WTC11 (cell line): Measurements from ENCODE around the gene TNS4. TPM values are rescaled to one million over a fixed set of nuclear protein-coding genes. Genes with fewer than 3 reads are reported as not detected.

ENCODE experiments used
- ATAC-seq: fragments of 200-7000 bp; cut with Tn5 transposase; 2 replicates; pipeline ENCODE4 v1.10.0; 2021; ENCODE audit warnings: mild to moderate bottlenecking, moderate library complexity
- CTCF ChIA-PET: fragments of 300-600 bp; sonication (Branson Sonifier 250); formaldehyde crosslinking; loops from one replicate; lab custom pipeline; 2021; ENCODE audit warnings: antibody characterized with exemption; lab: Charles Lee
- POLR2A ChIA-PET: fragments of 350-600 bp; sonication (Branson Sonifier 250); formaldehyde crosslinking; loops from one replicate; lab custom pipeline; 2021; ENCODE audit warnings: antibody characterized with exemption; lab: Charles Lee
- DNase-seq: peaks from one replicate; pipeline ENCODE4 v3.0.0; 2021; ENCODE audit warnings: low spot score
- H3K27ac Mint-ChIP-seq: 2 replicates; pipeline ENCODE4 v1.8.0; 2021; ENCODE audit warnings: mixed read lengths
- H3K27me3 Mint-ChIP-seq: 2 replicates; pipeline ENCODE4 v1.8.0; 2021; ENCODE audit warnings: low read depth, mild to moderate bottlenecking, moderate library complexity, mixed read lengths
- H3K36me3 Mint-ChIP-seq: 2 replicates; pipeline ENCODE4 v1.8.0; 2021; ENCODE audit warnings: mixed read lengths
- H3K4me1 Mint-ChIP-seq: 2 replicates; pipeline ENCODE4 v1.8.0; 2022; ENCODE audit warnings: mixed read lengths
- H3K4me3 Mint-ChIP-seq: 2 replicates; pipeline ENCODE4 v1.8.0; 2021; ENCODE audit warnings: mild to moderate bottlenecking, moderate library complexity, mixed read lengths
- H3K9me3 Mint-ChIP-seq: 2 replicates; pipeline ENCODE4 v1.8.0; 2021; ENCODE audit warnings: mixed read lengths
- CBFB ChIP-seq: sonication (generic); formaldehyde crosslinking; IDR thresholded peaks from 2 replicates; pipeline ENCODE4 v1.8.1; 2022; ENCODE audit warnings: mild to moderate bottlenecking, low read depth, missing genetic modification reagents
- CREM ChIP-seq: sonication (generic); formaldehyde crosslinking; IDR thresholded peaks from 2 replicates; pipeline ENCODE4 v1.8.1; 2022; ENCODE audit warnings: mild to moderate bottlenecking, missing genetic modification reagents, moderate library complexity
- MYBL2 ChIP-seq: sonication (generic); formaldehyde crosslinking; IDR thresholded peaks from 2 replicates; pipeline ENCODE4 v1.8.1; 2023; ENCODE audit warnings: mild to moderate bottlenecking, moderate library complexity, missing genetic modification reagents
- NFYB ChIP-seq: sonication (generic); formaldehyde crosslinking; conservative IDR thresholded peaks from 2 replicates; pipeline ENCODE4 v1.8.0; 2022; ENCODE audit warnings: low read depth, missing genetic modification reagents
- PRRX2 ChIP-seq: fragments of 250-450 bp; sonication (Bioruptor Pico); IDR thresholded peaks from 2 replicates; pipeline ENCODE4 v1.8.0; 2021; ENCODE audit warnings: mild to moderate bottlenecking
- SMAD3 ChIP-seq: sonication (generic); formaldehyde crosslinking; IDR thresholded peaks from 2 replicates; pipeline ENCODE4 v1.8.0; 2022; ENCODE audit warnings: missing genetic modification reagents, mild to moderate bottlenecking, borderline replicate concordance
- ZNF671 ChIP-seq: fragments of 250-450 bp; sonication (Bioruptor Pico); IDR thresholded peaks from 2 replicates; pipeline ENCODE4 v1.8.0; 2021; ENCODE audit warnings: mild to moderate bottlenecking
- total RNA-seq: library from RNA; stranded (reverse); gene quantifications from 3 replicates; pipeline ENCODE4 v1.2.3, GENCODE V29; 2021
- TF ChIP-seq, protein P1 (sequence below): sonication (generic); formaldehyde crosslinking; IDR thresholded peaks from 2 replicates; pipeline ENCODE4 v1.8.1; 2022; ENCODE audit warnings: low read depth, missing genetic modification reagents, borderline replicate concordance
- TF ChIP-seq, protein P2 (sequence below): fragments of 250-450 bp; sonication (Bioruptor Pico); IDR thresholded peaks from 2 replicates; pipeline ENCODE4 v1.9.0; 2021; ENCODE audit warnings: mild to moderate bottlenecking
- TF ChIP-seq, protein P3 (sequence below): sonication (generic); formaldehyde crosslinking; IDR thresholded peaks from 2 replicates; pipeline ENCODE4 v1.8.1; 2023; ENCODE audit warnings: mild to moderate bottlenecking, missing genetic modification reagents, moderate library complexity
- TF ChIP-seq, protein P4 (sequence below): sonication (generic); formaldehyde crosslinking; IDR thresholded peaks from 2 replicates; pipeline ENCODE4 v1.8.1; 2022; ENCODE audit warnings: mild to moderate bottlenecking, moderate library complexity, missing genetic modification reagents
- TF ChIP-seq, protein P5 (sequence below): fragments of 250-450 bp; sonication (Bioruptor Pico); conservative IDR thresholded peaks from 2 replicates; pipeline ENCODE4 v1.9.0; 2021; ENCODE audit warnings: mild to moderate bottlenecking
- TF ChIP-seq, protein P6 (sequence below): sonication (generic); formaldehyde crosslinking; IDR thresholded peaks from 2 replicates; pipeline ENCODE4 v1.8.1; 2022; ENCODE audit warnings: mild to moderate bottlenecking, missing genetic modification reagents, moderate library complexity, borderline replicate concordance
- TF ChIP-seq, protein P7 (sequence below): sonication (generic); formaldehyde crosslinking; IDR thresholded peaks from 2 replicates; pipeline ENCODE4 v1.8.0; 2023; ENCODE audit warnings: mild to moderate bottlenecking, missing genetic modification reagents

Gene TNS4
- total RNA-seq, 1 experiment from 2014 or later, result 0.87 TPM

DNA sequence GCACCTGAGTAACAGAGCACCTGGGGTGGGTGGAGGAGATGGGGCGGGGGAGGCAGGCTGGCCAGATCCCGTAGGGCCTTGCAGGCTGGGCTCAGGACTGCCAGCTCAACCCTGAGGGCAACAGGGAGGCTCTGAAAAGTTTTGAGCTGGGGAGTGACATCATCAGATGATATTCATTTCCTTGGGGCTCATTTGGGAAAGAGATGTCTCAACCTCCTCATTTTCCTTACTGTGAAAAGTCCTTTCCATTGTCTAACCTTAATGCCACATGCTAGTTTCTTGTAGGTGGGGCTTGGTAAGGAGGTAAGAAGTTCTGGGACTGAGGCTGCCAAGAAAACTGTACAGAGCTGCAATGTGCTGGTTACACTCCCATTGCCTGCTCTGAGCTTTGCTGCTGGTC is 3.7 kb downstream of the TNS4 start (continued):
- TF ChIP-seq, protein P1, sequence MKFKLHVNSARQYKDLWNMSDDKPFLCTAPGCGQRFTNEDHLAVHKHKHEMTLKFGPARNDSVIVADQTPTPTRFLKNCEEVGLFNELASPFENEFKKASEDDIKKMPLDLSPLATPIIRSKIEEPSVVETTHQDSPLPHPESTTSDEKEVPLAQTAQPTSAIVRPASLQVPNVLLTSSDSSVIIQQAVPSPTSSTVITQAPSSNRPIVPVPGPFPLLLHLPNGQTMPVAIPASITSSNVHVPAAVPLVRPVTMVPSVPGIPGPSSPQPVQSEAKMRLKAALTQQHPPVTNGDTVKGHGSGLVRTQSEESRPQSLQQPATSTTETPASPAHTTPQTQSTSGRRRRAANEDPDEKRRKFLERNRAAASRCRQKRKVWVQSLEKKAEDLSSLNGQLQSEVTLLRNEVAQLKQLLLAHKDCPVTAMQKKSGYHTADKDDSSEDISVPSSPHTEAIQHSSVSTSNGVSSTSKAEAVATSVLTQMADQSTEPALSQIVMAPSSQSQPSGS (CRISPR knock-in tag), result no peak
- no peak for TF ChIP-seq SMAD3 (CRISPR knock-in tag)

DNA sequence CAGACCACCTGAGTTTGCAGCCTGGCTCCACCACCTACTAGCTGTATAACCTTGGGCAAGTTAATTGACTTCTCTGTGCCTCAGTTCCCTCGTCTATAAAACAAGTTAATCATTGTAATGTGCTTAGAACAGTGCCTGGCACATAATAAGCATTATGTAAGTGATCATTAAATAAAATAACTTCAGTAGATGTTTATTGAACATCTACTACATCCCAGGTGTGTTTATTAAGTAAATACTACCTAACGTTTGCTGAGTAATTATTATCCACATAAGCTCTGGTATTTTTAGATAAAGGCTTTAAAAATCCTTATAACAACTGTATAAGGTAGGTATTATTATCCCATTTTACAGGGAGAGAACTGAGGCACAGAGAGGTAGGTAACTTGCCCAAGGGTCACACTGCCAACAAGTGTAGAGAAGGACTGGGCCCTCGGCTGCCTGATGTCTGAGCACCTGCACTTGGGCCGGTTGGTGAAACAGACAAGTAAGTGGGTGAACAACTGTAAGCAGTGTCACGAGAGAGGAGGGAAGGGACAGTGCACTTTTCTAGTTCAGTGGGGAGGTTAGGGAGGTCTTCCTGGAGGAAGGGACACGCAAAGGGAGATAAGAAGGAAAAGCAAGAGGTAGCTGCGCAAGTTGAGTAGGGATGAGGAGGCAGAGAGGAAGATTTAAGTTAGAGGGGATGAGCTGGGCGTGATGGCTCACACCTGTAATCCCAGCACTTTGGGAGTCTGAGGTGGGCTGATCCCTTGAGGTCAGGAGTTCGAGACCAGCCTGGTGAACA is 4.6 kb downstream of the TNS4 start:
- Mint-ChIP-seq H3K27ac (peak overlapping the region; percentile 22; the same call in 1 of the 2 replicates), H3K9me3 (no peaks in the 10 kb centered on the region), H3K4me3 (no peak overlapping the region), H3K27me3 (no peaks in the 10 kb centered on the region; the same call in 1 of the 2 replicates), H3K4me1 (peaks cover 53% of the 10 kb centered on the region), H3K36me3 (no peaks in the 10 kb centered on the region)
- DNase-seq (no peak), ATAC-seq (no peak)
- CTCF ChIA-PET, result interaction anchor here (0.6 to 8.1 kb wide), 4 partner anchors 20 to 165 kb away, joined by 4 to 74 read pairs (median 7); no protein-coding TSS in a partner anchor
- POLR2A ChIA-PET, result no interaction called here
- TF ChIP-seq, protein P2, sequence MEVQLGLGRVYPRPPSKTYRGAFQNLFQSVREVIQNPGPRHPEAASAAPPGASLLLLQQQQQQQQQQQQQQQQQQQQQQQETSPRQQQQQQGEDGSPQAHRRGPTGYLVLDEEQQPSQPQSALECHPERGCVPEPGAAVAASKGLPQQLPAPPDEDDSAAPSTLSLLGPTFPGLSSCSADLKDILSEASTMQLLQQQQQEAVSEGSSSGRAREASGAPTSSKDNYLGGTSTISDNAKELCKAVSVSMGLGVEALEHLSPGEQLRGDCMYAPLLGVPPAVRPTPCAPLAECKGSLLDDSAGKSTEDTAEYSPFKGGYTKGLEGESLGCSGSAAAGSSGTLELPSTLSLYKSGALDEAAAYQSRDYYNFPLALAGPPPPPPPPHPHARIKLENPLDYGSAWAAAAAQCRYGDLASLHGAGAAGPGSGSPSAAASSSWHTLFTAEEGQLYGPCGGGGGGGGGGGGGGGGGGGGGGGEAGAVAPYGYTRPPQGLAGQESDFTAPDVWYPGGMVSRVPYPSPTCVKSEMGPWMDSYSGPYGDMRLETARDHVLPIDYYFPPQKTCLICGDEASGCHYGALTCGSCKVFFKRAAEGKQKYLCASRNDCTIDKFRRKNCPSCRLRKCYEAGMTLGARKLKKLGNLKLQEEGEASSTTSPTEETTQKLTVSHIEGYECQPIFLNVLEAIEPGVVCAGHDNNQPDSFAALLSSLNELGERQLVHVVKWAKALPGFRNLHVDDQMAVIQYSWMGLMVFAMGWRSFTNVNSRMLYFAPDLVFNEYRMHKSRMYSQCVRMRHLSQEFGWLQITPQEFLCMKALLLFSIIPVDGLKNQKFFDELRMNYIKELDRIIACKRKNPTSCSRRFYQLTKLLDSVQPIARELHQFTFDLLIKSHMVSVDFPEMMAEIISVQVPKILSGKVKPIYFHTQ (CRISPR knock-in tag), result no peak
- TF ChIP-seq, protein P3, sequence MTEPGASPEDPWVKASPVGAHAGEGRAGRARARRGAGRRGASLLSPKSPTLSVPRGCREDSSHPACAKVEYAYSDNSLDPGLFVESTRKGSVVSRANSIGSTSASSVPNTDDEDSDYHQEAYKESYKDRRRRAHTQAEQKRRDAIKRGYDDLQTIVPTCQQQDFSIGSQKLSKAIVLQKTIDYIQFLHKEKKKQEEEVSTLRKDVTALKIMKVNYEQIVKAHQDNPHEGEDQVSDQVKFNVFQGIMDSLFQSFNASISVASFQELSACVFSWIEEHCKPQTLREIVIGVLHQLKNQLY (CRISPR knock-in tag), result no peak

DNA sequence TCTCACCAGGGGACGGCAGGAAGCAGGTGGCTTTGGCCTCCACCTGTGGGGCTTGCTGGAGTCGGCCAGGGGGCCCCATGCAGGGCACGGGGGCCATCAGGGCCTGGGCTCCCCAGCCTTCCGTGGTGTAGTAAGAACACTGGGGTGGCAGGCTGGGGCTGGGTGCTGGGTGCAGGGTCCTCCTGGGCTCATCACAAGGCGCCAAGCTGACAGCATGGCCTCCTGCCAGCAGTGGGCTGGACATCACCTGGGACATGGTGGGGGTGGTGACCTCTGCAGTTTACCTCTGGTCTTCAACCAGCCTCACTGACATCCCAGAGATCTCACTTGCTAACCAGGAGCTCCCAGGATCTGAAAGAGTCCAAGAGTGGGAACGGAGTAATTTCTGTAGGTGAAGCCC is 5.3 kb downstream of the TNS4 start:
- H3K27me3 Mint-ChIP-seq, result no peaks in the 10 kb centered on the region; the same call in 1 of the 2 replicates
- DNase-seq (no peak), ATAC-seq (no peak)
- peaks cover 59% of the 10 kb centered on the region for H3K4me1 Mint-ChIP-seq
- no peak overlapping the region for H3K27ac Mint-ChIP-seq
- H3K9me3 Mint-ChIP-seq, result no peaks in the 10 kb centered on the region
- no peak for TF ChIP-seq CREM (CRISPR knock-in tag)
- TF ChIP-seq ZNF671, result no peak
- no peak for TF ChIP-seq CBFB
- TF ChIP-seq PRRX2, result no peak
- TF ChIP-seq, protein P4, sequence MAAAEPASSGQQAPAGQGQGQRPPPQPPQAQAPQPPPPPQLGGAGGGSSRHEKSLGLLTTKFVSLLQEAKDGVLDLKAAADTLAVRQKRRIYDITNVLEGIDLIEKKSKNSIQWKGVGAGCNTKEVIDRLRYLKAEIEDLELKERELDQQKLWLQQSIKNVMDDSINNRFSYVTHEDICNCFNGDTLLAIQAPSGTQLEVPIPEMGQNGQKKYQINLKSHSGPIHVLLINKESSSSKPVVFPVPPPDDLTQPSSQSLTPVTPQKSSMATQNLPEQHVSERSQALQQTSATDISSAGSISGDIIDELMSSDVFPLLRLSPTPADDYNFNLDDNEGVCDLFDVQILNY (CRISPR knock-in tag), result no peak
- TF ChIP-seq, protein P5, sequence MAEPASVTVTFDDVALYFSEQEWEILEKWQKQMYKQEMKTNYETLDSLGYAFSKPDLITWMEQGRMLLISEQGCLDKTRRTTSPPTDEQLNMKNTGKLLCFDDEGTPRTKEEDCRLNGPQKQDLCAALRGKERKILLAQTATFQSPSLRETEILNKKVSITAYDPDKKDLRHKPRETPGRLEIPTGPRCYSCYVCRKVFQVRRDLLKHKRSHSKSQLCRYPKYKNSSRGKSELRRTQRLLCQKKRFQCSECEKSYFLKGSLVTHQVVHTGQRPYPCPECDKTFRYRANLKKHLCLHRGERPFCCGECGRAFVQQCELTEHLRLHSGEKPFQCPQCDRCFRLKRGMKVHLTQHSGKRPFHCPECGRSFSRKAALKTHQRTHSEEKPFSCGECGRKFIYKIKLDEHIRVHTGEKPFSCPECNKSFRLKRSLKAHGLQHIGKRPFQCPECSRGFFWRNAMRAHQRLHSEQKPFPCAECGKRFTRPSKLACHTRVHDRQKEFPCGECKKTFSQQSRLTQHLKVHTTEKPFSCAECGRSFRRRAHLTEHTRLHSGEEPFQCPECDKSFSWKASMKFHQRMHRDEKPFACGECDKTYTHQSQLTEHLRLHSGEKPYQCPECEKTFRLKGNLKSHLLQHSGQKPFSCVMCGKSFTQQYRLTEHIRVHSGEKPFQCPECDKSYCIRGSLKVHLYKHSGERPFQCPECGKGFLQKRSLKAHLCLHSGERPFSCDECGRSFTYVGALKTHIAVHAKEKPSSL (CRISPR knock-in tag), result no peak
- TF ChIP-seq, protein P6, sequence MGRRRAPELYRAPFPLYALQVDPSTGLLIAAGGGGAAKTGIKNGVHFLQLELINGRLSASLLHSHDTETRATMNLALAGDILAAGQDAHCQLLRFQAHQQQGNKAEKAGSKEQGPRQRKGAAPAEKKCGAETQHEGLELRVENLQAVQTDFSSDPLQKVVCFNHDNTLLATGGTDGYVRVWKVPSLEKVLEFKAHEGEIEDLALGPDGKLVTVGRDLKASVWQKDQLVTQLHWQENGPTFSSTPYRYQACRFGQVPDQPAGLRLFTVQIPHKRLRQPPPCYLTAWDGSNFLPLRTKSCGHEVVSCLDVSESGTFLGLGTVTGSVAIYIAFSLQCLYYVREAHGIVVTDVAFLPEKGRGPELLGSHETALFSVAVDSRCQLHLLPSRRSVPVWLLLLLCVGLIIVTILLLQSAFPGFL (CRISPR knock-in tag), result no peak
- TF ChIP-seq NFYB (CRISPR knock-in tag), result no peak
- TF ChIP-seq, protein P7, sequence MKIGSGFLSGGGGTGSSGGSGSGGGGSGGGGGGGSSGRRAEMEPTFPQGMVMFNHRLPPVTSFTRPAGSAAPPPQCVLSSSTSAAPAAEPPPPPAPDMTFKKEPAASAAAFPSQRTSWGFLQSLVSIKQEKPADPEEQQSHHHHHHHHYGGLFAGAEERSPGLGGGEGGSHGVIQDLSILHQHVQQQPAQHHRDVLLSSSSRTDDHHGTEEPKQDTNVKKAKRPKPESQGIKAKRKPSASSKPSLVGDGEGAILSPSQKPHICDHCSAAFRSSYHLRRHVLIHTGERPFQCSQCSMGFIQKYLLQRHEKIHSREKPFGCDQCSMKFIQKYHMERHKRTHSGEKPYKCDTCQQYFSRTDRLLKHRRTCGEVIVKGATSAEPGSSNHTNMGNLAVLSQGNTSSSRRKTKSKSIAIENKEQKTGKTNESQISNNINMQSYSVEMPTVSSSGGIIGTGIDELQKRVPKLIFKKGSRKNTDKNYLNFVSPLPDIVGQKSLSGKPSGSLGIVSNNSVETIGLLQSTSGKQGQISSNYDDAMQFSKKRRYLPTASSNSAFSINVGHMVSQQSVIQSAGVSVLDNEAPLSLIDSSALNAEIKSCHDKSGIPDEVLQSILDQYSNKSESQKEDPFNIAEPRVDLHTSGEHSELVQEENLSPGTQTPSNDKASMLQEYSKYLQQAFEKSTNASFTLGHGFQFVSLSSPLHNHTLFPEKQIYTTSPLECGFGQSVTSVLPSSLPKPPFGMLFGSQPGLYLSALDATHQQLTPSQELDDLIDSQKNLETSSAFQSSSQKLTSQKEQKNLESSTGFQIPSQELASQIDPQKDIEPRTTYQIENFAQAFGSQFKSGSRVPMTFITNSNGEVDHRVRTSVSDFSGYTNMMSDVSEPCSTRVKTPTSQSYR (CRISPR knock-in tag), result no peak
- TF ChIP-seq MYBL2 (CRISPR knock-in tag), result no peak
- H3K36me3 Mint-ChIP-seq, result no peaks in the 10 kb centered on the region
- POLR2A ChIA-PET, result interaction anchor here (0.6 kb wide), 1 partner anchor 128 kb away, joined by 5 read pairs; no protein-coding TSS in a partner anchor
- H3K4me3 Mint-ChIP-seq, result no peak overlapping the region
- CTCF ChIA-PET, result interaction anchor here (0.7 to 8.1 kb wide), 4 partner anchors 10 to 37 kb away, joined by 3 to 74 read pairs (median 10); no protein-coding TSS in a partner anchor
